Smooth muscle cell (in vitro differentiated cells): ENCODE data around the gene KRI1. TPM values are rescaled to one million over a fixed set of nuclear protein-coding genes. Genes with fewer than 3 reads are reported as not detected.

Experiments
- DNase-seq: peaks from one replicate; lab custom pipeline; 2025; ENCODE audit not compliant: unreplicated experiment; lab: John Stamatoyannopoulos, UW
- H2AFZ ChIP-seq: fragments of 200-600 bp; sonication (generic); 2 replicates; pipeline ENCODE4 v1.6.0; 2016; ENCODE audit warnings: antibody characterized with exemption, low read depth, mild to moderate bottlenecking
- H3F3A ChIP-seq: fragments of 200-600 bp; sonication (generic); 2 replicates; pipeline ENCODE4 v1.6.0; 2017; ENCODE audit warnings: antibody characterized with exemption, low read depth
- H3K27ac ChIP-seq: fragments of 200-600 bp; sonication (generic); 2 replicates; pipeline ENCODE4 v1.5.1; 2016; ENCODE audit warnings: low read depth, mild to moderate bottlenecking
- H3K27me3 ChIP-seq: fragments of 200-600 bp; sonication (generic); 2 replicates; pipeline ENCODE4 v1.6.1; 2016; ENCODE audit warnings: low read depth, mild to moderate bottlenecking
- H3K36me3 ChIP-seq: fragments of 200-600 bp; sonication (generic); 2 replicates; pipeline ENCODE4 v1.5.1; 2016; ENCODE audit warnings: low read depth
- H3K4me1 ChIP-seq: fragments of 200-600 bp; sonication (generic); 2 replicates; pipeline ENCODE4 v1.5.1; 2016; ENCODE audit warnings: low read depth
- H3K4me2 ChIP-seq: fragments of 200-600 bp; sonication (generic); 2 replicates; pipeline ENCODE4 v1.6.0; 2016; ENCODE audit warnings: mild to moderate bottlenecking
- H3K4me3 ChIP-seq: fragments of 200-600 bp; sonication (generic); 2 replicates; pipeline ENCODE4 v1.5.1; 2016; ENCODE audit warnings: mild to moderate bottlenecking
- H3K79me2 ChIP-seq: fragments of 200-600 bp; sonication (generic); 2 replicates; pipeline ENCODE4 v1.6.0; 2016; ENCODE audit warnings: low read depth, mild to moderate bottlenecking
- H3K9ac ChIP-seq: fragments of 200-600 bp; sonication (generic); 2 replicates; pipeline ENCODE4 v1.6.0; 2016; ENCODE audit warnings: low read depth
- H3K9me3 ChIP-seq: fragments of 200-600 bp; sonication (generic); replicated peaks from 2 replicates; pipeline ENCODE4 v1.5.1; 2016; ENCODE audit warnings: low read depth
- H4K20me1 ChIP-seq: fragments of 200-600 bp; sonication (generic); 2 replicates; pipeline ENCODE4 v1.6.0; 2016; ENCODE audit warnings: low read depth
- CTCF ChIP-seq: fragments of 200-600 bp; sonication (generic); IDR thresholded peaks from 2 replicates; pipeline ENCODE4 v1.5.1; 2017; ENCODE audit warnings: borderline replicate concordance, mild to moderate bottlenecking, antibody characterized with exemption; ENCODE audit not compliant: insufficient read depth, poor library complexity, severe bottlenecking
- WGBS: methylation state at CpG from one replicate; pipeline ENCODE4 v1.1.7; 2016; ENCODE audit warnings: low lambda C conversion rate; 5-methylcytosine and 5-hydroxymethylcytosine counted together
- polyA plus RNA-seq: library from polyadenylated mRNA; unstranded; fragments of >200 nt; fragmentation: Nextera tagmentation; extraction: Ambion mirVana; gene quantifications from 2 replicates; pipeline ENCODE4 v1.2.1, GENCODE V29; 2016
- total RNA-seq: library from RNA; depleted of rRNA; stranded (reverse); fragments of >200 nt; gene quantifications from 2 replicates; pipeline ENCODE4 v1.2.3, GENCODE V29; 2014

KRI1 gene
- total and polyA plus RNA-seq, 2 experiments from 2014 or later: 7.1 to 10.1 TPM

GRCh38 chr19:10587022-10587838 is 21.4 kb upstream of the KRI1 start, which contains the start of gene AP1M2:
Gene AP1M2, minus strand, starts transcription at chr19:10587312. Its CDS starts 81 bp downstream, at chr19:10587231.
- Histone ChIP-seq H3K9ac (no peak within 1 kb of the TSS), H4K20me1 (no peaks in the 10 kb centered on the region), H3K27ac (no peak within 1 kb of the TSS), H3K4me2 (peak within 1 kb of the TSS; percentile 61), H3K9me3 (no peaks in the 10 kb centered on the region), H3K4me3 (peak within 1 kb of the TSS; percentile 51), H3K79me2 (no peaks in the 10 kb centered on the region), H3K27me3 (peaks cover 22% of the 10 kb centered on the region), H3K4me1 (no peaks in the 10 kb centered on the region), H2AFZ (no peak within 1 kb of the TSS), H3F3A (no peaks in the 10 kb centered on the region), H3K36me3 (no peaks in the 10 kb centered on the region)
- TF ChIP-seq CTCF: no peak
- WGBS: 16% methylated on average over 35 of the region's 35 CpGs
- DNase-seq: no peak

- whole genome bisulfite sequencing: 70% methylated on average over 6 of the region's 6 CpGs
- no peaks in the 10 kb centered on the region for H3K4me1 ChIP-seq
- no peak for TF ChIP-seq CTCF
- peak overlapping the region; percentile 51 for H3K4me3 ChIP-seq
- no peaks in the 10 kb centered on the region for H3K79me2 ChIP-seq
- no peaks in the 10 kb centered on the region for H3F3A ChIP-seq
- H2AFZ ChIP-seq: no peak overlapping the region
- H3K36me3 ChIP-seq: no peaks in the 10 kb centered on the region
- H3K27ac ChIP-seq: no peak overlapping the region
- no peak for DNase-seq
- H3K27me3 ChIP-seq: peaks cover 22% of the 10 kb centered on the region
- H3K4me2 ChIP-seq: peak overlapping the region; percentile 61
- H3K9ac ChIP-seq: no peak overlapping the region
- no peaks in the 10 kb centered on the region for H3K9me3 ChIP-seq
- no peaks in the 10 kb centered on the region for H4K20me1 ChIP-seq
Observed at GRCh38 chr19:10586396-10586795, 20.6 kb upstream of the KRI1 start.

- H3K4me1 ChIP-seq: no peaks in the 10 kb centered on the region
- H3K9ac ChIP-seq: no peak overlapping the region
- peaks cover 20% of the 10 kb centered on the region for H3K27me3 ChIP-seq
- no peak for TF ChIP-seq CTCF
- H3K27ac ChIP-seq: no peak overlapping the region
- no peak overlapping the region for H3K4me2 ChIP-seq
- no peaks in the 10 kb centered on the region for H3K9me3 ChIP-seq
- H3K36me3 ChIP-seq: no peaks in the 10 kb centered on the region
- H2AFZ ChIP-seq: no peak overlapping the region
- H3F3A ChIP-seq: no peaks in the 10 kb centered on the region
- H3K4me3 ChIP-seq: no peak overlapping the region
- 90% methylated on average over 9 of the region's 9 CpGs for WGBS
- no peak for DNase-seq
- no peaks in the 10 kb centered on the region for H4K20me1 ChIP-seq
- H3K79me2 ChIP-seq: no peaks in the 10 kb centered on the region
Observed at GRCh38 chr19:10583036-10583776, 17.4 kb upstream of the KRI1 start.
